DOHH2 (cell line): Measurements from ENCODE around the gene CACNA1D.

Experiments used
- H3F3A ChIP-seq: fragments of 200-600 bp; sonication (generic), shearing (Covaris generic); 2 replicates; pipeline ENCODE4 v1.6.0; 2016; ENCODE audit warnings: antibody characterized with exemption, mild to moderate bottlenecking; ENCODE audit not compliant: control insufficient read depth, insufficient read depth
- H3K27ac ChIP-seq: fragments of 200-600 bp; sonication (generic); 2 replicates; pipeline ENCODE4 v1.5.1; 2014; ENCODE audit warnings: low read depth, mild to moderate bottlenecking, low read length, moderate library complexity
- H3K27me3 ChIP-seq: fragments of 200-600 bp; sonication (generic); 2 replicates; pipeline ENCODE4 v1.6.1; 2014; ENCODE audit warnings: mild to moderate bottlenecking, low read length, mixed read lengths; ENCODE audit not compliant: control insufficient read depth
- H3K36me3 ChIP-seq: fragments of 200-600 bp; sonication (generic); 2 replicates; pipeline ENCODE4 v1.6.1; 2014; ENCODE audit warnings: mild to moderate bottlenecking, low read length, moderate library complexity, mixed read lengths; ENCODE audit not compliant: control insufficient read depth
- H3K4me1 ChIP-seq: fragments of 200-600 bp; sonication (generic); 2 replicates; pipeline ENCODE4 v1.6.1; 2014; ENCODE audit warnings: mild to moderate bottlenecking, low read length, mixed read lengths; ENCODE audit not compliant: control insufficient read depth
- H3K4me2 ChIP-seq: fragments of 200-600 bp; sonication (generic); 2 replicates; pipeline ENCODE4 v1.6.0; 2014; ENCODE audit warnings: mild to moderate bottlenecking, low read length, moderate library complexity
- H3K4me3 ChIP-seq: fragments of 200-600 bp; sonication (generic); 2 replicates; pipeline ENCODE4 v1.5.1; 2014; ENCODE audit warnings: mild to moderate bottlenecking, low read length, mixed read lengths
- H3K79me2 ChIP-seq: fragments of 200-600 bp; sonication (generic); 2 replicates; pipeline ENCODE4 v1.6.1; 2014; ENCODE audit warnings: mild to moderate bottlenecking, low read length, mixed read lengths; ENCODE audit not compliant: control insufficient read depth
- H3K9me2 ChIP-seq: fragments of 200-600 bp; sonication (generic); replicated peaks from 2 replicates; pipeline ENCODE4 v1.6.1; 2014; ENCODE audit warnings: mild to moderate bottlenecking, low read length, mixed read lengths; ENCODE audit not compliant: control insufficient read depth
- H3K9me3 ChIP-seq: fragments of 200-600 bp; sonication (generic); 2 replicates; pipeline ENCODE4 v1.6.1; 2014; ENCODE audit warnings: antibody characterized with exemption, low read length, mixed read lengths; ENCODE audit not compliant: control insufficient read depth, insufficient read depth
- H4K20me1 ChIP-seq: fragments of 200-600 bp; sonication (generic); 2 replicates; pipeline ENCODE4 v1.6.0; 2014; ENCODE audit warnings: low read depth, mild to moderate bottlenecking, antibody characterized with exemption, low read length, moderate library complexity; ENCODE audit not compliant: control insufficient read depth, insufficient read depth
- CTCF ChIP-seq: fragments of 200-600 bp; sonication (generic); IDR thresholded peaks from one replicate; pipeline ENCODE4 v1.5.1; 2014; ENCODE audit warnings: antibody characterized with exemption, mild to moderate bottlenecking, low read depth, low read length; ENCODE audit not compliant: poor library complexity, severe bottlenecking
- EZH2phosphoT487 ChIP-seq: fragments of 200-600 bp; sonication (generic); IDR thresholded peaks from 2 replicates; pipeline ENCODE4 v1.6.1; 2017; ENCODE audit warnings: borderline replicate concordance, mild to moderate bottlenecking, antibody characterized with exemption, low read length, moderate library complexity, mixed read lengths

Gene CACNA1D

GRCh38 chr3:53616971-53617892 lies 122.8 kb downstream of the CACNA1D start:
- Histone ChIP-seq H3K4me1 (peaks cover 14% of the 10 kb centered on the region), H3K9me3 (no peaks in the 10 kb centered on the region), H3K4me3 (no peak overlapping the region), H3F3A (no peaks in the 10 kb centered on the region), H4K20me1 (no peaks in the 10 kb centered on the region), H3K9me2 (no peaks in the 10 kb centered on the region), H3K79me2 (no peaks in the 10 kb centered on the region), H3K27me3 (peaks cover 18% of the 10 kb centered on the region), H3K27ac (no peak overlapping the region), H3K4me2 (no peak overlapping the region), H3K36me3 (no peaks in the 10 kb centered on the region)
- TF ChIP-seq EZH2phosphoT487, result no peak
- TF ChIP-seq CTCF, result no peak

- no peak overlapping the region for H3K4me3 ChIP-seq
- no peaks in the 10 kb centered on the region for H3K9me2 ChIP-seq
- no peaks in the 10 kb centered on the region for H3K9me3 ChIP-seq
Measured at GRCh38 chr3:53617893-53618523, 123.6 kb downstream of the CACNA1D start.

GRCh38 chr3:53618524-53618906 lies 124.1 kb downstream of the CACNA1D start:
- H3K36me3 ChIP-seq, result no peaks in the 10 kb centered on the region
- no peak overlapping the region for H3K4me2 ChIP-seq
- H4K20me1 ChIP-seq, result no peaks in the 10 kb centered on the region
- H3K27me3 ChIP-seq, result peaks cover 18% of the 10 kb centered on the region
- no peaks in the 10 kb centered on the region for H3F3A ChIP-seq
- TF ChIP-seq CTCF (no peak), EZH2phosphoT487 (no peak)
- peaks cover 1% of the 10 kb centered on the region for H3K4me1 ChIP-seq
- no peaks in the 10 kb centered on the region for H3K9me3 ChIP-seq
- H3K9me2 ChIP-seq, result no peaks in the 10 kb centered on the region
- no peaks in the 10 kb centered on the region for H3K79me2 ChIP-seq
- H3K27ac ChIP-seq, result no peak overlapping the region
- no peak overlapping the region for H3K4me3 ChIP-seq

More at GRCh38 chr3:53617893-53618523, 123.6 kb downstream of the CACNA1D start:
- H3K4me2 ChIP-seq, result no peak overlapping the region
- H3K79me2 ChIP-seq, result no peaks in the 10 kb centered on the region
- H3K27ac ChIP-seq, result no peak overlapping the region
- no peak for TF ChIP-seq CTCF
- no peaks in the 10 kb centered on the region for H4K20me1 ChIP-seq
- peaks cover 6% of the 10 kb centered on the region for H3K4me1 ChIP-seq
- H3K36me3 ChIP-seq, result no peaks in the 10 kb centered on the region
- H3F3A ChIP-seq, result no peaks in the 10 kb centered on the region
- peaks cover 18% of the 10 kb centered on the region for H3K27me3 ChIP-seq
